Left lung (tissue), 10 donors: ENCODE results near the gene ITGB5. TPM values are rescaled to one million over a fixed set of nuclear protein-coding genes. Genes with fewer than 3 reads are reported as not detected.

Experiments used
- ATAC-seq: fragments of 200-7000 bp; cut with Tn5 transposase; one replicate; pipeline ENCODE4 v1.9.1; 2020; ENCODE audit warnings: moderate library complexity
- DNase-seq, 4 donors: peaks; one replicate each; pipeline ENCODE4 v3.0.0-alpha.2; 2013 to 2020
- H3K27ac ChIP-seq, 2 donors: fragments of 200-600 bp; sonication (generic) in 1 of 2; one replicate each; pipeline versions ENCODE4 v1.5.0 to v1.8.0; 2020 to 2021
- H3K27me3 ChIP-seq, 2 donors: fragments of 200-600 bp; sonication (generic) in 1 of 2; one replicate each; pipeline versions ENCODE4 v1.5.0 to v1.8.0; 2020 to 2021
- H3K36me3 ChIP-seq, 2 donors: fragments of 200-600 bp; sonication (generic) in 1 of 2; one replicate each; pipeline versions ENCODE4 v1.5.0 to v1.8.0; 2020 to 2021
- H3K4me1 ChIP-seq, 2 donors: fragments of 200-600 bp; one replicate each; pipeline ENCODE4 v1.8.0; 2021
- H3K4me3 ChIP-seq, 2 donors: fragments of 200-600 bp; sonication (generic) in 1 of 2; one replicate each; pipeline versions ENCODE4 v1.5.0 to v1.8.0; 2020 to 2021; ENCODE audit warnings: mild to moderate bottlenecking in 1 of 2
- H3K9me3 ChIP-seq, 2 donors: fragments of 200-600 bp; sonication (generic) in 1 of 2; one replicate each; pipeline versions ENCODE4 v1.5.0 to v1.8.0; 2020 to 2021
- intact Hi-C, 2 donors: fragments of 100-400 bp; cut with DNase I; formaldehyde crosslinking; loops; one replicate each; pipeline versions ENCODE4 v1.11.2 to v1.14.2; 2022
- polyA plus RNA-seq, 6 donors: library from polyadenylated mRNA; unstranded; fragments of 120-200 nt; gene quantifications; one replicate each; pipeline ENCODE4 v1.2.1, GENCODE V29; 2013; ENCODE audit not compliant: insufficient read length in 6 of 6
- total RNA-seq, 2 donors: library from RNA; stranded (reverse); fragmentation: NEBNext Ultra II Directional; extraction: Animal tissue kit (Norgen Biotek cat#: 25700); gene quantifications; one replicate each; pipeline ENCODE4 v1.2.1, GENCODE V29; 2021
- TF ChIP-seq, protein P1 (sequence below), 2 donors: fragments of 200-600 bp; sonication (generic) in 1 of 2; IDR thresholded peaks; one replicate each; pipeline versions ENCODE4 v1.5.0 to v1.8.0; 2021; ENCODE audit warnings: antibody characterized with exemption in 2 of 2
- donor health status: DM: no; HTN: yes; CAD: no.
- donor health status: DM: no; HTN: no; CAD: no.

ITGB5 gene
- total and polyA plus RNA-seq, 8 donors, result 54.8 to 142 (median 67.4) TPM

DNA sequence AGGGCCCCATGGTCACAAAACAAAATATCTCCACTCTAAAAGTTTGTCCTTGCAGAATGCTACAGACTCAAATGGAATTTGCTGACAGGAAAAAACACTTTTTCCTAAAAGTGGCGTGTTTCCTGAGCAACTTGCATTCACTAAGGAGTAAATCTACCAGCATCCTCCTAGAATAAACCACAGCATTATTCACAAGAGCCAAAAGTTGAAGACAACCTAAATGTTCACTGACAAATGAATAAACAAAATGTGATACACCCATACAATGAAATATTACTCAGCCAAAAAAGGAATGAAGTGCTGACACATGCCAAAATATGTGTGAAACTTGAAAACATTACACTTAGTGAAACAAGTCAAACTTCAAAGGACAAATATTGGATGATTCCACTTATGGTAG, 28.9 kb downstream of the ITGB5 start:
- H3K9me3 ChIP-seq, result no peaks in the 10 kb centered on the region
- H3K27me3 ChIP-seq, result no peaks in the 10 kb centered on the region
- H3K4me1 ChIP-seq, result peaks cover 10 to 22% of the 10 kb centered on the region in 2 donors
- peak overlapping the region in 1 of 2 donors; percentile 34 for H3K27ac ChIP-seq
- no peak for DNase-seq
- TF ChIP-seq, protein P1, sequence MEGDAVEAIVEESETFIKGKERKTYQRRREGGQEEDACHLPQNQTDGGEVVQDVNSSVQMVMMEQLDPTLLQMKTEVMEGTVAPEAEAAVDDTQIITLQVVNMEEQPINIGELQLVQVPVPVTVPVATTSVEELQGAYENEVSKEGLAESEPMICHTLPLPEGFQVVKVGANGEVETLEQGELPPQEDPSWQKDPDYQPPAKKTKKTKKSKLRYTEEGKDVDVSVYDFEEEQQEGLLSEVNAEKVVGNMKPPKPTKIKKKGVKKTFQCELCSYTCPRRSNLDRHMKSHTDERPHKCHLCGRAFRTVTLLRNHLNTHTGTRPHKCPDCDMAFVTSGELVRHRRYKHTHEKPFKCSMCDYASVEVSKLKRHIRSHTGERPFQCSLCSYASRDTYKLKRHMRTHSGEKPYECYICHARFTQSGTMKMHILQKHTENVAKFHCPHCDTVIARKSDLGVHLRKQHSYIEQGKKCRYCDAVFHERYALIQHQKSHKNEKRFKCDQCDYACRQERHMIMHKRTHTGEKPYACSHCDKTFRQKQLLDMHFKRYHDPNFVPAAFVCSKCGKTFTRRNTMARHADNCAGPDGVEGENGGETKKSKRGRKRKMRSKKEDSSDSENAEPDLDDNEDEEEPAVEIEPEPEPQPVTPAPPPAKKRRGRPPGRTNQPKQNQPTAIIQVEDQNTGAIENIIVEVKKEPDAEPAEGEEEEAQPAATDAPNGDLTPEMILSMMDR (IDR thresholded peaks at IDR 0.05), result no peak
- H3K4me3 ChIP-seq, result no peak overlapping the region
- ATAC-seq, result peak; percentile 11
- intact Hi-C loops, result no loop called here
- no peaks in the 10 kb centered on the region for H3K36me3 ChIP-seq

DNA sequence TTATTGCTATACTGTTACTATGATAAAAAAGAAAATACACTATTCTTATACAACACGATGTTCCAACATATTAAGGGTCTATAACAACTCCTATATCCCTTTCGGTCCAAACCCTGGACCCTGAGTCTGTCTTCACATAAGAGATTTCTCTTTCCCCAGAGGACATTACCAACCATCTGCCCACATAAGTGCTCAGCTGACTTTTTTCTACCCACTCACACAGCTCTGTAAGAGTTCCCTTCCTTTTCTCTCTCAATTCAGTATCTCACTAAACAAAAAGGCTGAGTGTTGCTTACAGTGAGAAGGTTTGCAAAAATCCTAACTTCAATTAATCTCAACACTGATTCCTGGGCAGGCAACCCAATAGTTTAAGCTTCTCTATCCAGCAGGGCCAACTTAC, 30.5 kb downstream of the ITGB5 start:
- DNase-seq, result no peak
- ATAC-seq, result no peak
- TF ChIP-seq, protein P1 (IDR thresholded peaks at IDR 0.05), result no peak
- Histone ChIP-seq H3K27ac (no peak overlapping the region), H3K9me3 (no peaks in the 10 kb centered on the region), H3K4me1 (peaks cover 13 to 22% of the 10 kb centered on the region in 2 donors), H3K4me3 (no peak overlapping the region), H3K36me3 (no peaks in the 10 kb centered on the region), H3K27me3 (no peaks in the 10 kb centered on the region)
- intact Hi-C loops, result no loop called here

GRCh38 chr3:124854009-124854408, 33.2 kb downstream of the ITGB5 start:
- H3K36me3 ChIP-seq, result no peaks in the 10 kb centered on the region
- TF ChIP-seq, protein P1 (IDR thresholded peaks at IDR 0.05), result no peak
- H3K27me3 ChIP-seq, result no peaks in the 10 kb centered on the region
- intact Hi-C loops, result no loop called here
- ATAC-seq, result no peak
- peaks cover 10 to 13% of the 10 kb centered on the region in 2 donors for H3K4me1 ChIP-seq
- no peak overlapping the region for H3K27ac ChIP-seq
- DNase-seq, result no peak
- no peaks in the 10 kb centered on the region for H3K9me3 ChIP-seq
- no peak overlapping the region for H3K4me3 ChIP-seq

- no peaks in the 10 kb centered on the region for H3K27me3 ChIP-seq
- no peaks in the 10 kb centered on the region for H3K36me3 ChIP-seq
Observed at GRCh38 chr3:124853446-124853845, 33.7 kb downstream of the ITGB5 start.

GRCh38 chr3:124851905-124852304, 35.3 kb downstream of the ITGB5 start:
- Histone ChIP-seq H3K9me3 (no peaks in the 10 kb centered on the region), H3K4me3 (no peak overlapping the region), H3K4me1 (peaks cover 3 to 6% of the 10 kb centered on the region in 2 donors), H3K36me3 (no peaks in the 10 kb centered on the region), H3K27me3 (no peaks in the 10 kb centered on the region), H3K27ac (no peak overlapping the region)
- ATAC-seq, result no peak
- no peak for DNase-seq
- TF ChIP-seq, protein P1 (IDR thresholded peaks at IDR 0.05), result no peak
- intact Hi-C loops, result no loop called here

More at GRCh38 chr3:124853446-124853845, 33.7 kb downstream of the ITGB5 start:
- no peaks in the 10 kb centered on the region for H3K9me3 ChIP-seq
- TF ChIP-seq, protein P1 (IDR thresholded peaks at IDR 0.05), result no peak
- H3K4me1 ChIP-seq, result peaks cover 8 to 10% of the 10 kb centered on the region in 2 donors
- intact Hi-C loops, result no loop called here
- H3K27ac ChIP-seq, result no peak overlapping the region
- no peak overlapping the region for H3K4me3 ChIP-seq
- ATAC-seq (no peak), DNase-seq (no peak)
